HUES6 (cell line): ENCODE data around the gene KDSR.

Source experiments
- H3K27ac ChIP-seq: 2 replicates; pipeline ENCODE4 v1.7.0; 2013; ENCODE audit warnings: low read depth, mild to moderate bottlenecking, low read length, inconsistent platforms
- H3K27me3 ChIP-seq: 2 replicates; pipeline ENCODE4 v1.6.1; 2013; ENCODE audit warnings: low read length; ENCODE audit not compliant: control insufficient read depth, insufficient read depth
- H3K36me3 ChIP-seq: 2 replicates; pipeline ENCODE4 v1.6.1; 2013; ENCODE audit warnings: low read length; ENCODE audit not compliant: control insufficient read depth, insufficient read depth
- H3K4me1 ChIP-seq: 2 replicates; pipeline ENCODE4 v1.6.1; 2013; ENCODE audit warnings: low read length; ENCODE audit not compliant: control insufficient read depth, insufficient read depth
- H3K4me3 ChIP-seq: 2 replicates; pipeline ENCODE4 v1.5.1; 2013; ENCODE audit warnings: low read depth, low read length
- H3K9ac ChIP-seq: one replicate; pipeline ENCODE4 v1.6.1; 2013; ENCODE audit warnings: mild to moderate bottlenecking, low read length
- H3K9me3 ChIP-seq: 2 replicates; pipeline ENCODE4 v1.6.1; 2013; ENCODE audit warnings: low read depth, low read length; ENCODE audit not compliant: control insufficient read depth, insufficient read depth

KDSR gene

DNA sequence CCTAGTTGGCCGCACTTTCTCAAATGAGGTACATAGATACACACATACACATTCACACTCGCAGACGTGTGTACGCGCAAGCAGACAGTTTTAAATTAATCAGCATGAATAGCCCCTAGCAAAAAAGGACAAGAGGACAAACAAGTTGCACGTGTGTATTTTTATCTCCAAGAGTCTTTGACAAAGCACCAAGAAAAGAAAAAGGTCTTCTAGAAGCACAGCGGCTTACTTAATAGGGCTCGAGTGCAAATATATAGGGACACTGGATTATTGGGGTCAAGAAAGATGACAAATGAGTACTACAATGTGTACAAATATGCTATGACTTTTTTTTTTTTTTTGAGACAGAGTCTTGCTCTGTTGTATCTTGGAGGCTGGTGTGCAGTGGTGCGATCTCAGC is 45.7 kb downstream of the KDSR start:
- H3K9ac ChIP-seq: peak overlapping the region; percentile 47
- H3K36me3 ChIP-seq: no peaks in the 10 kb centered on the region
- H3K27me3 ChIP-seq: peaks cover 48% of the 10 kb centered on the region
- H3K4me3 ChIP-seq: peak overlapping the region; percentile 72
- no peak overlapping the region for H3K27ac ChIP-seq
- H3K9me3 ChIP-seq: no peaks in the 10 kb centered on the region
- H3K4me1 ChIP-seq: peaks cover 14% of the 10 kb centered on the region

DNA sequence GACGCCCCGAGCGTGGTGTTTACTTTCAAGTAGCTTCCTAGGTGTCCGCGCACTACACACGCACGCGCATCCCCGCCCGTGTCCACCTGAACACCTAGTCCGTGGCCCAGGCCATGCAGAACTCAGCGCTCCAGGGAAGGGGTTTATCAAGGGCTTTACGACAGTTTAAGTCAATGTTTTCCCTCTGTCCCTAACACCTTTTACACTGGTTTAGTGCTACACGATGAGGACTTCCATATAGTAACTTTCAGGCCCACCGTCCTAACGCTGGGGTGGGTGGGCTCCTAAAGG is 46.1 kb downstream of the KDSR start:
- Histone ChIP-seq H3K9ac (peak overlapping the region; percentile 47), H3K27ac (no peak overlapping the region), H3K27me3 (peaks cover 51% of the 10 kb centered on the region)

DNA sequence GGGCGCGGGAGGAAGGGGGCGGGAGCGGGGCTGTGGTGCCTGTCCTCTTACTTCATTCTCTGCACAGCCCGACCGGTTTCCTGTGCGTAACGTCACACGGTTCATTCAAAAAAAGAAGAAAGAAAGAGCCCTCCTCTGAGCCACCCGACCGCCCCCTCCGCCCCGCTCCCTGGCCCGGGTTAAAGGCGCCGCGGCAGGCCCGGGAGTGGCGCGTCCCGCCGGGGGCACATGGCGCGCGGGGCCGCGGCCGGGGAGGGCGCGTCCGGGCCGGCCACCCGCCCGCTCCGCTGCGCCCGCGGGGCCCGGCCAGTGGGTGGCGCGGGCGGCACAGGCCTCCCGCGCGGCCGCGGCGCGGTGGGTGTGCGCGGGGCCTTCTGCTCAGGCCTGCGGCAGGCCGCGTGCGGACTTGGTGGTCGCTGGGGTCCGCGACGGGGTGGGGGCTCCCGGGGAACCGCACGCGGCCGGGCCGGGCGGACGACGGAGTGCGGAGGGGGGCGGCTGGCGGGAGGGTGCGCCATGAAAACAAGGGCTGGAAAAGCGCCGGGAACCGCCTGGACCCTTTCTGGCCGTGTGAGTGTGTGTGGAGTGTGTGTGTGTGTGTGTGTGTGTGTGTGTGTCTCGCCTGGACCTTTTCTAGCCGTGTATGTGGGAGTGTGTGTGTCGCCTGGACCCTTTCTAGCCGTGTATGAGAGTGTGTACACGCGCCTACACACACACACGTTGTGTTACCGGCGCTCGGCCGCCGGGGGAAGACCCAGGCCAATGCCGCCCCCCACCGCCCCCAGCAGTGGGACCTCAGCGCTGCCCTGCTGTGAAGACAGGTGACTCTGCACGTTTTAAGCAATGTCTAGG is 46.7 kb downstream of the KDSR start:
- Histone ChIP-seq H3K27ac (no peak overlapping the region), H3K9ac (peak overlapping the region; percentile 47), H3K36me3 (no peaks in the 10 kb centered on the region), H3K27me3 (peaks cover 55% of the 10 kb centered on the region), H3K4me1 (peaks cover 14% of the 10 kb centered on the region), H3K9me3 (no peaks in the 10 kb centered on the region), H3K4me3 (peak overlapping the region; percentile 72)

More for the DNA sequence above, 46.1 kb downstream of the KDSR start:
- no peaks in the 10 kb centered on the region for H3K36me3 ChIP-seq
- H3K4me1 ChIP-seq: peaks cover 14% of the 10 kb centered on the region
- peak overlapping the region; percentile 72 for H3K4me3 ChIP-seq
- no peaks in the 10 kb centered on the region for H3K9me3 ChIP-seq

DNA sequence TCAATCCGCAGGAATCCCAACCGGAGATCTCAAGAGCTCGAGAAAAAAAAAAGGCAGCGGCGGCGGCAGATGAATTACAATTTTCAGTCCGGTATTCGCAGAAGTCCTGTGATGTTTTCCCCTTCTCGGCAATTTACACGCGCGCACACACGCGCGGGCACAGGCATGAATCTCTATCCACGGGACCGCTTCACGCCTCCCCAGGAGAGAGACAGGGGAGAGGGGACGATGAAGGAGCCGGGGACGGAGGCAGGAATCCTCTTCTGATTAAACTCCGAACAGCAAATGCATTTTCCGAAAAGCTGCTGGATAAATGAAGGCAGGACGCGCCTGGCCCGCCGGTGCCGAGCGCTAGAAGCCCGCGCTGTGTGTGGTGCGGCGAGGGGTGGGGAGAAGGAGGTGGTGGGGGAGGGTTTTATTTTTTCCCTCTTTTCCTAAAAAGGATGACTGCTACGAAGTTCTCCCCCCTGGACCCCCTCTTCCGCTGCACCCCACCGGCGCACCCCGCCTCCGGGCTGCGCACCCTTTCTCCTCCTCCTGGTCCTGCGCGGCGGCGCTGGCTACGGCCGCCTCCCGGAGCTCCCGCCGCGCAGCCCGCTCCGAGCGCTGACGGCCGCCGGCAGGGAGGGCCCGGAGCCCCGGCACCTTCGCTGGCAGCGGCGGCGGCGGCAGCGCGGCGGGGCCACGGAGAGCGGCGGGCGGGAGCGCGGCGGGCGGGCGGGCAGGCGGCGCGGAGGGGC is 47.5 kb downstream of the KDSR start, which contains the start of gene BCL2:
Gene BCL2, minus strand, starts transcription at position 387 of the 740 bp plus-strand sequence.
- peaks cover 61% of the 10 kb centered on the region for H3K27me3 ChIP-seq
- no peaks in the 10 kb centered on the region for H3K36me3 ChIP-seq
- H3K9me3 ChIP-seq: no peaks in the 10 kb centered on the region
- peaks cover 14% of the 10 kb centered on the region for H3K4me1 ChIP-seq
- H3K27ac ChIP-seq: no peak within 1 kb of the TSS
- peak within 1 kb of the TSS; percentile 47 for H3K9ac ChIP-seq
- H3K4me3 ChIP-seq: peak within 1 kb of the TSS; percentile 72

DNA sequence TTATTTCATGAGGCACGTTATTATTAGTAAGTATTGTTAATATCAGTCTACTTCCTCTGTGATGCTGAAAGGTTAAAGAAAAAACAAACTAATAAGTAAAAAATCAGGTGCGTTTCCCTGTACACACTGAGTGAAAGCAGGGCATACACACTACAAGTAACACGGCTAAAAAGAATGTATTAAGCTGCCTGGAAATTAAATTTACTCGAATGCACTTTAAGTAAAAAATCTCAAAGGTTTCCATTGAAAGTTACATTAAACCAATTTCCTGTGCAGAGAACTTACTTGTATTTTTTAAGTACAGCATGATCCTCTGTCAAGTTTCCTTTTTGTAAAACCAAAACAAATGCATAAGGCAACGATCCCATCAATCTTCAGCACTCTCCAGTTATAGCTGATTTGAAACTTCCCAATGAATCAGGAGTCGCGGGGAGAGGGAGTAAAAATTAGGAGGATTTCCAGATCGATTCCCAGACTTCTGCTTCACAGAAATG is 48.1 kb downstream of the KDSR start:
- Histone ChIP-seq H3K36me3 (no peaks in the 10 kb centered on the region), H3K9ac (no peak overlapping the region), H3K4me1 (peaks cover 14% of the 10 kb centered on the region), H3K27me3 (peaks cover 65% of the 10 kb centered on the region), H3K27ac (no peak overlapping the region), H3K4me3 (peak overlapping the region; percentile 72), H3K9me3 (no peaks in the 10 kb centered on the region)

DNA sequence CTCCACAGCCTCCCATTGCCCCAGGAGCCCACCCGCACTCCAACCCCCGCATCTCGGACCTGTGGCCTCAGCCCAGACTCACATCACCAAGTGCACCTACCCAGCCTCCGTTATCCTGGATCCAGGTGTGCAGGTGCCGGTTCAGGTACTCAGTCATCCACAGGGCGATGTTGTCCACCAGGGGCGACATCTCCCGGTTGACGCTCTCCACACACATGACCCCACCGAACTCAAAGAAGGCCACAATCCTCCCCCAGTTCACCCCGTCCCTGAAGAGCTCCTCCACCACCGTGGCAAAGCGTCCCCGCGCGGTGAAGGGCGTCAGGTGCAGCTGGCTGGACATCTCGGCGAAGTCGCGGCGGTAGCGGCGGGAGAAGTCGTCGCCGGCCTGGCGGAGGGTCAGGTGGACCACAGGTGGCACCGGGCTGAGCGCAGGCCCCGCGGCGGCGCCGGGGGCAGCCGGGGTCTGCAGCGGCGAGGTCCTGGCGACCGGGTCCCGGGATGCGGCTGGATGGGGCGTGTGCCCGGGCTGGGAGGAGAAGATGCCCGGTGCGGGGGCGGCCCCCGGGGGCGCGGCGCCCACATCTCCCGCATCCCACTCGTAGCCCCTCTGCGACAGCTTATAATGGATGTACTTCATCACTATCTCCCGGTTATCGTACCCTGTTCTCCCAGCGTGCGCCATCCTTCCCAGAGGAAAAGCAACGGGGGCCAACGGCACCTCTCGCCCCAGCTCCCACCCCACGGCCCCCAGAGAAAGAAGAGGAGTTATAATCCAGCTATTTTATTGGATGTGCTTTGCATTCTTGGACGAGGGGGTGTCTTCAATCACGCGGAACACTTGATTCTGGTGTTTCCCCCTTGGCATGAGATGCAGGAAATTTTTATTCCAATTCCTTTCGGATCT is 48.8 kb downstream of the KDSR start:
- H3K9me3 ChIP-seq: no peaks in the 10 kb centered on the region
- H3K9ac ChIP-seq: no peak overlapping the region
- H3K4me3 ChIP-seq: peak overlapping the region; percentile 72
- H3K27me3 ChIP-seq: peaks cover 65% of the 10 kb centered on the region
- peaks cover 14% of the 10 kb centered on the region for H3K4me1 ChIP-seq
- no peak overlapping the region for H3K27ac ChIP-seq
- no peaks in the 10 kb centered on the region for H3K36me3 ChIP-seq

DNA sequence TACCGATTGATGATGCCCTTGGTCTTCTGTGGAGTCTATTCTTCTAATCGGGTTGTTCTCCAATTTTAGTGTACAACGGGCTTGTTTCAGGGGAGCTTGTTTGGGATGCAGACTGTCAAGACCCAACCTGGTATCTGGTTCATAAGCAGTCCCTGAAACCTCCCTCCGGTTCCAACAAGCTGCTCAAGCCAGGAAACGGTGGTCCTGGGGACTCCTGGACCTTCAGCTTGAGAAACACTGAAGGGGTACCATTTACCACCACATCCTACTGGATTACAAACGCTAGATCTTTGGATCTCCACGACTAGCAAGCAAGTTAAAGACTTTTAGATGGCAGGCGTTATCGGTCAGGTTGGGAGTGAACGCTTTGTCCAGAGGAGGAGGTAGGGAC is 49.5 kb downstream of the KDSR start:
- H3K4me1 ChIP-seq: peaks cover 10% of the 10 kb centered on the region
- H3K27ac ChIP-seq: no peak overlapping the region
- H3K4me3 ChIP-seq: peak overlapping the region; percentile 72; the same call in 1 of the 2 replicates
- no peak overlapping the region for H3K9ac ChIP-seq
- no peaks in the 10 kb centered on the region for H3K9me3 ChIP-seq
- no peaks in the 10 kb centered on the region for H3K36me3 ChIP-seq
- H3K27me3 ChIP-seq: peaks cover 65% of the 10 kb centered on the region

DNA sequence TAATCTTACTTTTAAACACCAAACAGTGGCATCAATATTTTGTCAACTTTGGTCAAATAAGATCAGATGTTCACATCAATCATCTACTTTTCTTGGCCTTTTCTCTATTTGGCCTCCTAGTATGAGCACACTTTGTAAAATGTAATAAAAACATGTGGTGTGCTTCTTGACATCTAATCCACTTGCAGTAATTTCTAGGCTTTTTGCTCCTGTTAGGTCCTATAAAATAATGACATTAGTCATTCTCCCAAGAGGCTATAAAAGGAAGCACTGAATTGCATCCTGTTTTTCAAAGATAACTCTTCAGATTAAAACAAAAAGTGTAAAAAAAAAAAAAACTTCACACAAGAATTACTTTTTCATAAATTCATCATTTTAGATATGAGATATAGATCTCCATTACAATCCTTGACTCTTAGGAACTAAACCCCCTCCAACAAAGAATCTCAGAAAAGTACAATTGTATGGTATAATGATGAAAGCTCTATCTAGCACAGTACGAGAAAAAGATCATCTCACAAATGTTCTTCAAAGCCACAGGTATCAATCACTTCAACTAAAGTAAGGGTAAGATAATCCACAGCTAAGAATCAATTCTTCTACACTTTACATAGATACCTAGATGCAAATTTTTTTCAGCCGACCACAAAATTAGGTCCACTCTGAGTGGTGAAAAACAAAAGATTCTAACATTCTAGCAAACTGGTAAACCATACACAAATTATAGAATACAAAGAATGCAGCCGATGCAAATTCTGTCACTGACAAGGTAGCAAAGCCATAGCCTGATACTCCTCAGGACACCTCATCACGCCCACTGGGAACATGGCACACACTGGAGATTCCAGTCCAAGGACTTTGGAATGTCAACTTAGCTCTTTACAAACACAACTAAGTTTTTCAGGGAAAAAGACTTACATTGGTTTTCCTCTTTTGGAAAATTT is 50.1 kb downstream of the KDSR start:
- Histone ChIP-seq H3K36me3 (no peaks in the 10 kb centered on the region), H3K9ac (no peak overlapping the region), H3K27me3 (peaks cover 64% of the 10 kb centered on the region), H3K9me3 (no peaks in the 10 kb centered on the region), H3K27ac (no peak overlapping the region), H3K4me1 (peaks cover 7% of the 10 kb centered on the region; the same call in 1 of the 2 replicates), H3K4me3 (no peak overlapping the region)

DNA sequence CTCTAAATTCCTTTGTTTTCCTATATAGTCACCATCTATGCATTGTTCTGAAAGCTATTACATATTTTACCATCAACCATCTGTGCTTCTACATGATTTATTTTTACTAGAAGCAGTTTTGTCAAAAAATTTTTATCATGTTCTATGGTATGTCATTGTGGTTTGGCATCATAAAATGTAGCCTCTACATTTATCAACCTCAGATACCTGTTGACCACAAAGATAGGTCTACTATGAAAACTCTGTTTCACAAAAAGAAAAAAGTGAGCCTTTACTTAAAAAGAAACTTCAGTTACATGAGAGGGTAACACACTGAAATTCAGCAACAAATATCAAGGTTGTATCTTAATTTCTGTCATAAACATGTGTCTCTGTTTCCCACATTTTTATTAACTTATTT is 51.1 kb downstream of the KDSR start:
- no peaks in the 10 kb centered on the region for H3K36me3 ChIP-seq
- H3K9ac ChIP-seq: no peak overlapping the region
- no peak overlapping the region for H3K27ac ChIP-seq
- peaks cover 57% of the 10 kb centered on the region for H3K27me3 ChIP-seq
- no peaks in the 10 kb centered on the region for H3K9me3 ChIP-seq
- peaks cover 7% of the 10 kb centered on the region; the same call in 1 of the 2 replicates for H3K4me1 ChIP-seq
- no peak overlapping the region for H3K4me3 ChIP-seq
